Measurements from ENCODE around the gene SLC35C1.
A peak's percentile ranks its signal among the peaks of the same experiment; 100 is the strongest.

The SLC35C1 gene

GRCh38 chr11:45802531-45803317 lies 2.2 kb upstream of the SLC35C1 start:
- Histone ChIP-seq H3F3A (ENCODE audit: control insufficient read depth, insufficient read depth) (no peaks in the 10 kb centered on the region), H4K20me1 (ENCODE audit: control insufficient read depth, insufficient read depth, low read depth, low read length) (peaks cover 5% of the 10 kb centered on the region; the same call in 1 of the 2 replicates), H3K36me3 (ENCODE audit: control insufficient read depth, low read length) (no peaks in the 10 kb centered on the region; the same call in 1 of the 2 replicates), H3K79me2 (ENCODE audit: control insufficient read depth, low read length) (peaks cover 24% of the 10 kb centered on the region), H3K9me2 (replicated peaks; ENCODE audit: control insufficient read depth, low read length) (no peaks in the 10 kb centered on the region), H3K4me1 (ENCODE audit: control insufficient read depth, low read length) (peaks cover 31% of the 10 kb centered on the region), H3K27ac (ENCODE audit: low read depth, low read length) (no peak overlapping the region), H3K9me3 (ENCODE audit: control insufficient read depth, insufficient read depth, low read length) (no peaks in the 10 kb centered on the region), H3K4me2 (ENCODE audit: low read length) (no peak overlapping the region), H3K27me3 (ENCODE audit: control insufficient read depth, low read length) (peaks cover 2% of the 10 kb centered on the region; the same call in 1 of the 2 replicates), H3K4me3 (ENCODE audit: low read length) (no peak overlapping the region)
- TF ChIP-seq CTCF (IDR thresholded peaks at IDR 0.05; ENCODE audit: low read depth, low read length, poor library complexity, severe bottlenecking) (no peak), EZH2phosphoT487 (IDR thresholded peaks at IDR 0.05; ENCODE audit: borderline replicate concordance, low read length) (no peak)

DNA sequence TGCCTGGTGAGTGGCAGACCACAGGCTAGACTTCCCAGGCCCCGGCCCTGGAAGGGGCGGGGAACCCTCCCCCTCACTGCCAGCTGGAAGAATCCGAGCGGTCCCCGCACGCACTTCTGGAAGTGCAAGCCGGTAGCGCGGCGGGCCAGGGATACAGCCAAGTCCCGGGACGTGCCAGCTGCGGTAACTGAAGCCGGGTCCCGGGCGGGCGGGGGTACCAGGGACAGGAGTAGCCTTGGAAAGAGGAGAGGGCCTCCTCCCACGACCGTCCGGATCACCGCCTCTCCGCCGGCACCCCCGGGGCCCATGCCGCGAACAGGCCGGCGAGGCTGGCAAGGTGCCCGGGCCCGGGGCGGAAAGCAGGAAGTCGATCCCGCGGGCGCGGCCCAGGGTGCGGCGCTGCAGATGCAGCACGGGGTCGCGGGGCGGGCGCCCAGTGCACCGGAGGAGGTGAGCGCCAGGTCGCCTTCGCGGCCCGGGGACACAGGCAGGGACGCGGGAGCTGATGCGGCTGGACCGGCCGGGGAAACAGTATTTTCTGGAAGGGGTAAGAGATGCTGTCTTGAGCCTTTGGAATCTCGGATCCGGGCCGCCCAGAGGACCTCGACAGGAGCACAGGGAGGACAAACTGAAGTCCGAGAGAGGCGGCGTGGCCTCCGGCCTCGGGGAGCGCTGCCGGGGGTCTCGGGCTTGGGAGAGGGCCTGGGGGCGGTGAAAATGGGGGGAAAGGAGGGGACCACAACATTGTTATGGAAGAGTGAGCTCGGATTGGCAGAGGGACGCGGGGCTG lies 783 bp upstream of the SLC35C1 start:
- Histone ChIP-seq H3K4me2 (ENCODE audit: low read length) (peak overlapping the region; percentile 98), H3K9me2 (replicated peaks; ENCODE audit: control insufficient read depth, low read length) (no peaks in the 10 kb centered on the region), H3K79me2 (ENCODE audit: control insufficient read depth, low read length) (peaks cover 26% of the 10 kb centered on the region), H4K20me1 (ENCODE audit: control insufficient read depth, insufficient read depth, low read depth, low read length) (peaks cover 5% of the 10 kb centered on the region; the same call in 1 of the 2 replicates), H3K4me1 (ENCODE audit: control insufficient read depth, low read length) (peaks cover 33% of the 10 kb centered on the region), H3K9me3 (ENCODE audit: control insufficient read depth, insufficient read depth, low read length) (no peaks in the 10 kb centered on the region), H3F3A (ENCODE audit: control insufficient read depth, insufficient read depth) (no peaks in the 10 kb centered on the region), H3K4me3 (ENCODE audit: low read length) (peak overlapping the region; percentile 91), H3K36me3 (ENCODE audit: control insufficient read depth, low read length) (no peaks in the 10 kb centered on the region; the same call in 1 of the 2 replicates), H3K27me3 (ENCODE audit: control insufficient read depth, low read length) (peaks cover 2% of the 10 kb centered on the region; the same call in 1 of the 2 replicates), H3K27ac (ENCODE audit: low read depth, low read length) (no peak overlapping the region)
- TF ChIP-seq EZH2phosphoT487 (IDR thresholded peaks at IDR 0.05; ENCODE audit: borderline replicate concordance, low read length) (no peak), CTCF (IDR thresholded peaks at IDR 0.05; ENCODE audit: low read depth, low read length, poor library complexity, severe bottlenecking) (no peak)

- Histone ChIP-seq H3K27ac (ENCODE audit: low read depth, low read length) (no peak overlapping the region), H3K4me3 (ENCODE audit: low read length) (peak overlapping the region; percentile 91), H3K27me3 (ENCODE audit: control insufficient read depth, low read length) (peaks cover 2% of the 10 kb centered on the region; the same call in 1 of the 2 replicates), H3F3A (ENCODE audit: control insufficient read depth, insufficient read depth) (no peaks in the 10 kb centered on the region), H3K9me2 (replicated peaks; ENCODE audit: control insufficient read depth, low read length) (no peaks in the 10 kb centered on the region), H3K4me1 (ENCODE audit: control insufficient read depth, low read length) (peaks cover 33% of the 10 kb centered on the region), H4K20me1 (ENCODE audit: control insufficient read depth, insufficient read depth, low read depth, low read length) (peaks cover 5% of the 10 kb centered on the region; the same call in 1 of the 2 replicates), H3K9me3 (ENCODE audit: control insufficient read depth, insufficient read depth, low read length) (no peaks in the 10 kb centered on the region), H3K36me3 (ENCODE audit: control insufficient read depth, low read length) (no peaks in the 10 kb centered on the region; the same call in 1 of the 2 replicates), H3K79me2 (ENCODE audit: control insufficient read depth, low read length) (peaks cover 26% of the 10 kb centered on the region), H3K4me2 (ENCODE audit: low read length) (peak overlapping the region; percentile 98)
- TF ChIP-seq CTCF (IDR thresholded peaks at IDR 0.05; ENCODE audit: low read depth, low read length, poor library complexity, severe bottlenecking) (no peak), EZH2phosphoT487 (IDR thresholded peaks at IDR 0.05; ENCODE audit: borderline replicate concordance, low read length) (no peak)
Observed at GRCh38 chr11:45805305-45806071, 539 bp downstream of the SLC35C1 start.

Measured in DOHH2 (cell line).